G401.6 (cell line): ENCODE data around the gene NUDT2.
"Not testable (repeated sequence)": the region's sequence is repeated elsewhere in the genome, so short reads cannot be mapped to it uniquely, and the experiment has no call there.

Experiments used
- FAIRE-seq: peaks from 2 replicates; lab custom pipeline; 2012; peaks lifted over from hg19 to GRCh38; lab: Jason Lieb, UNC

The NUDT2 gene

DNA sequence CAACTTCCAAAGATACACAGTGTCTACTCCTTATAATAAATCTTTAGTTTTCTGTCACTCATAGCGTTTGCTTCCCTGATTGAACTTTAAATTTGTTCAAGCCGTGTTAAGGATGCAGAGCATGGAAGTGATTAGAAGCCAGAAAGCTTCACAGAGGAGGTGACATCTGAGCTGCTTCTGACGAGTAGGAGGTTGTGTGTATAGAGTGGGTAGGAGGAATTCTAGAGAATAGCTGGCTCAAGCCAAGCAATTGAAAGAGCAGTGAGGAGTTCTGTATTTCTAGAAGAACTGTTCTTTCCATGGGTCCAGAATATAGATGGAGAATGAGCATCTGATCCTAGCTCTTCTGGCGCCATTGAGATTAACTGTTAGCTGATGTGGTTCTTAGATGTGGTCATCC lies 6.0 kb downstream of the NUDT2 start:
- no peak for FAIRE-seq

GRCh38 chr9:34337403-34337802 lies 8.0 kb downstream of the NUDT2 start:
- no peak for FAIRE-seq

- FAIRE-seq = not testable (repeated sequence)
These were observed 8.7 kb downstream of the NUDT2 start for GRCh38 chr9:34338079-34338478.

DNA sequence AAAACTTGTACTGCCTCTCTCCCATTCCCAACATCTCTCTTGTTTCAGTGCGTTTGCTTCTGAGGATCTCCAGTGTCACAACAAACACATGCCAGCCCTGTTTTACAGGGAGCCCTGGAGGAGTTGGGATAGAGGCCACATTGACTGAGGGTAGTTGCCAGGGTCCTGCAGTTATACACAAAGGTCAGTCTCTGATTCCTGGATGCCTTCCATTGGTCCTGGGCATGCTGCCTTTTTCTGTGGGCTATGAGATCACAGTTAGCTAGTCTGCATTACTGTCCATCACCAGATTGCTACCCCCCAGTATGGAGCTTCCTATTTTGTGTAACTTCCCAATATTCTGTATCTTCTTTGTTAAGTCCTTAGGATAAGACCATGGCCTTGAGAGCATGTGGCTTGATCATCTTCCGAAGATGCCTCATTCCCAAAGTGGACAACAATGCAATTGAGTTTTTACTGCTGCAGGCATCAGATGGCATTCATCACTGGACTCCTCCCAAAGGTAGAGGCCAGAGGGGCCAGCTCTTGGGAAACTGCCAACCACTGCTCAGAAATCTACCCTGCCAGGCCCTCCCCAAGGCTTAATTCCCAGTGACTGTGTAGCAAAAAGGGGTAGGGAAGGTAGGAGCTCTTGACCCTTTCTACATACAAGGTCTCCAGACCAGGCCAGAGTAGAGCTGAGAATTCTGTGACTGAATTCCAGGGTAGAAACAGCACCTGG lies 9.5 kb downstream of the NUDT2 start:
- FAIRE-seq = no peak

GRCh38 chr9:34341659-34342295 lies 12.4 kb downstream of the NUDT2 start:
- FAIRE-seq = no peak

GRCh38 chr9:34343090-34343489 lies 13.7 kb downstream of the NUDT2 start:
- no peak for FAIRE-seq

- FAIRE-seq = no peak
These were observed 14.2 kb downstream of the NUDT2 start for GRCh38 chr9:34343605-34344004.

DNA sequence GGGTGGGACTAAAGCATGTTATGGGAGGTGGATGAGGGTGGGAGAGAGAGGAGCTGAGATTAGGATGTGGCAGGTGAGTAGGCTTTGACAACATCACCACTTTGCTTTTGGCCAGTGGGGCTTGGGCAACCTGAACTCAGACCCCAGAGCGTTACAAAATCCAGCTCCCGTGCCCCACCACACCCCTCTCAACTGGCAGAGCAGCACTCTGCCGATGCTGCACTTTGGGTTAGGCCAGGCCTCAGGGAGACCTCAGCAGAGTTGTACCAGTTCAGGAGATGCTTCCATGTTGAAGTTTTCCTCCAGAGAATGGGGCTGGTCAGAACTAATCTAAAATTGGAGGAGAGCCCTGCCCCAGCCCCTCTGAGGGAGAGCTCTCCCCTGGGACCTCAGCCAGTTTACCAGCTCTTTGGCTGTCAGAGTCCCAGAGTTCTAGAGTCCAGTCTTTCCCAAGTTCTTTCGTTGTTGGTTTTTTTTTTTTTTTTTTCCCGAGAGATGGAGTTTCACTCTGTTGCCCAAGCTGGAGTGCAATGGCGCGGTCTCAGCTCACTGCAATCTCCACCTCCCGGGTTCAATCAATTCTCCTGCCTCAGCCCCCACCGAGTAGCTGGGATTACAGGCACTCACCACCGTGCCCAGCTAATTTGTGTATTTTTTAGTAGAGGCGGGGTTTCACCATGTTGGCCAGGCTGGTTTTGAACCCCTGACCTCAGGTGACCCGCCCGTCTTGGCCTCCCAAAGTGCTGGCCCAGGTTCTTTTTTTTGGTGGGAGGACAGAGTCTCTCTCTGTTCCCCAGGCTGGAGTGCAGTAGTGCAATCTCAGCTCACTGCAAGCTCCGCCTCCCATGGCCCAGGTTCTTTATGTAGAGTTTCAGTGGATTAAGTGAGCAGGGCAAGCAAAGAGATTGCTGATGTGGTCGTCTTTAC lies 17.8 kb downstream of the NUDT2 start:
- FAIRE-seq = no peak

DNA sequence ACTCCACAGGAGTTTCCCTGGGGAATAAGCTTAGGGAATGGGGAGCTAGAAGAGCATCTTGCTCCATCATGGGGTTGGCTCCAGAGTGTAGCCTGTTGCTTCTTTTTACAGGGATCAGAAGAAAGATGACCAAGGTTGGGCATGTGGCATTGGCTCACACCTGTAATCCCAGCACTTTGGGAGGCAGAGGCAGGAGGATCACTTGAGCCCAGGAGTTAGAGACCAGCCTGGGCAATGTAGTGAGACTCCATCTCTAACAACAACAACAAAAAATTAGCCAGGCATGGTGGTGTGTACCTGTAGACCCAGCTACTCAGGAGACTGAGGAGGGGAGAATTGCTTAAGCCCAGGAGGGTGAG lies 18.4 kb downstream of the NUDT2 start:
- no peak for FAIRE-seq

GRCh38 chr9:34349324-34349723 lies 20.0 kb downstream of the NUDT2 start:
- FAIRE-seq = no peak

GRCh38 chr9:34352122-34352652 lies 22.8 kb downstream of the NUDT2 start:
- not testable (repeated sequence) for FAIRE-seq

GRCh38 chr9:34352957-34353356 lies 23.6 kb downstream of the NUDT2 start:
- FAIRE-seq = not testable (repeated sequence)

DNA sequence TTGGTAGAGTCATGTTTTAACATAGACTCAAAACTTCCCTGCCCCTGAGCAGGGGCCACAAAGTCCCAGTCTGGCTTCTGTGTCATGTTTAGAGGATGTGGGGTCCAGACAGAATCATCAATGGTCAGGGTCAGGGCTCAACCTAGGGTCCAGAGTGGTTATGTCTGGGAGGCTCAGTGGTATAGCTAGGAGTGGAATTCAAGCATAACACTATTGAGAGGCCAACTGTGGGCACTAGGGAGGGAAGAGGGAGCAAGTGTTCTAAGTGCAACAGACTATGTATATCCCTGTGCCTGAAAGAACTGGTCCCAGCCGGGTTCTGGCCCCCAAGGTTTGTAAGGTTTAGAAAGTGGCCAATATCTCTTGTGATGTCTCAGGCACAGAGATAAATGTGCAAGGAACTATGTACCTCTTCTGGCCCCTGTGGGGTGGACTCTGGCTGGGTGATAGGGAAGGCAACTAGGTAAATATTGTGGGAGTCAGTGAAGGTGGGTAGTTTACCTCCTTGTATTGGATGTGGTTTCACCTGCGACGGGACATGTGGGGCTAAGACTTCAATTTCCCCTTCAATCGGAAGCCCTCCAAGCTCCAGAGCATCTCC lies 33.3 kb downstream of the NUDT2 start:
- no peak for FAIRE-seq

DNA sequence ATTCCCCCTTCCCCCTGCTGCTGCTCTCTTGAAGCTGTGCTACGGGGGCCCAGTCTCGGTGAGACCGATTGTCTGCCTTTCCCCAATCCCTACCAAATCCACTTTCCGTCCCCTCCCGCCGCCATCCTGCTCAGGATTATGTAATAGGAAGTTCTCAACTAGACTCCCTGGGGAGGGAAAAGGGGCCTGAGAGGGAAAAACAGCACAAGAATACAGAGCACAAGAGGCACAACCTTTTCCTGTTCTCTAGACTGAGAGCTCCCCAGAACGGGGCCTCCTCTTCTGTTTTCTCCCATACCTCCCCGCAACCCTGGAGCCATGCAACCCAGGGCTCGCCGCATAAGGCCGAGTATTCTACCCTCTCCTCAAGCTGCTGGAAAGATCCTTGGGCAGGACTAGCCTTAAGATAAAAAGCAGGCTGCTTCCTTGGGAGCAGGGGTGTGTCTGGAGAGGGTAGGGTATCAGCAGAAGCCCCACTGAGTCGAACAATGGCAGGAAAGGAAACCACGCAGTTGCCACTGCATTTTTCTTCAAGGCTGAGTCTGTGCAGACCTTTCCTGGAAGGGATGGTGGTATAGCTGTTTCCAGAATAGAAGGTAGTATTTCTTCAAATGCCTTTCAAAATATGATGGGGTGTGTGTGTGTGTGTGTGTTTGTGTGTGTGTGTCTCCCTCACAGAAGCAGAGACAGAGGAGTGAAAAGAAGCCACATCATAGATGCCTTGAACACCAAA lies 34.4 kb downstream of the NUDT2 start:
- FAIRE-seq = no peak

GRCh38 chr9:34365282-34365681 lies 35.9 kb downstream of the NUDT2 start:
- FAIRE-seq = no peak

- FAIRE-seq = no peak
These were observed 37.0 kb downstream of the NUDT2 start for GRCh38 chr9:34366365-34366764.

DNA sequence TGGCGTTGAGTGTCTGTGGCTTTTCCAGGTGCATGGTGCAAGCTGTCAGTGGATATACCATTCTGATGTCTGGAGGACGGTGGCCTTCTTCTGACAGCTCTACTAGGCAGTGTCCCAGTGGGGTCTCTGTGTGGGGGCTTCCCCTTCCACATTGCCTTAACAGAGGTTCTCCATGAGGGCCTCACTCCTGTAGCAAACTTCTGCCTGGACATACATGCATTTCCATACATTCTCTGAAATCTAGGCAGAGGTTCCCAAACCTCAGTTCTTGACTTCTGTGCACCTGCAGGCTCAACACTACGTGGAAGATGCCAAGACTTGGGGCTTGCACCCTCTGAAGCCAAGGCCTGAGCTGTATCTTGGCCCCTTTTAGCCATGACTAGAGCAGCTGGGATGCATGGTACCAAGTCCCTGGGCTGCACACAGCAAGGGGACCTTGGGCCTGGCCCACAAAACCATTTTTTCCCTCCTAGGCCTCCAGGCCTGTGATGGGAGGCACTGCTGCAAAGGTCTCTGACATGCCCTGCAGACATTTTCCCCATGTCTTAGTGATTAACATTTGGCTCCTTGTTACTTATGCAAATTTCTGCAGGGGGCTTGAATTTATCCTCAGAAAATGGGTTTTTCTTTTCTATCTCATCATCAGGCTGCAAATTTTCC lies 38.5 kb downstream of the NUDT2 start:
- FAIRE-seq = not testable (repeated sequence)

DNA sequence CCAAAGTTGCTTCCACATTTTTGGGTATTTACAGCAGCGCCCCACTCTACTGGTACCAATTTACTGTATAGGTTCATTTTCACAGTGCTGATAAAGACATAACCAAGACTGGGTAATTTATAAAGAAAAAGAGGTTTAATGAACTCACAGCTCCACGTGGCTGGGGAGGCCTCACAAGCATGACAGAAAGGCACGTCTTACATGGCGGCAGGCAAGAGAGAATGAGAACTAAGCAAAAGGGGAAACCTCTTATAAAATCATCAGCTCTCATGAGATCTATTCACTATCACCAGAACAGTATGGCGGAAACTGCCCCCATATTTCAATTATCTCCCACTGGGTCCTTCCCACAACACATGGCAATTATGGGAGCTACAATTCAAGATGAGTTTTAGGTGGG lies 39.4 kb downstream of the NUDT2 start:
- not testable (repeated sequence) for FAIRE-seq

- FAIRE-seq = no peak
These were observed 40.3 kb downstream of the NUDT2 start for GRCh38 chr9:34369636-34370035.

- no peak for FAIRE-seq
These were observed 41.1 kb downstream of the NUDT2 start for GRCh38 chr9:34370335-34370969.
